Measurements from ENCODE around the gene REG4. TPM values are rescaled to one million over a fixed set of nuclear protein-coding genes. Genes with fewer than 3 reads are reported as not detected.

Gene REG4
- total RNA-seq, 1 donor from 2014 or later, result 0.61 TPM

Other genes starting within 250 kb of the REG4 start
- 0.69 and 0.73 TPM in 2 replicates for gene ZNF697, start 163.2 kb downstream of the REG4 start, total RNA-seq
- 76.9 and 78.9 TPM in 2 replicates for gene PHGDH, start 99.5 kb downstream of the REG4 start, total RNA-seq
- not detected in 2 replicates for gene HMGCS2, start 42.6 kb downstream of the REG4 start, total RNA-seq
- not detected in 2 replicates for gene ADAM30, start 85.1 kb upstream of the REG4 start, total RNA-seq